DND-41 (cell line): ENCODE results near the gene SNAI3.

Experiments used
- ATAC-seq: fragments of 200-7000 bp; cut with Tn5 transposase; 3 replicates; pipeline ENCODE4 v1.9.1; 2021; ENCODE audit warnings: low read depth; ENCODE audit not compliant: insufficient read depth
- DNase-seq: peaks from one replicate; pipeline ENCODE4 v3.0.0-alpha.2; 2020
- H2AFZ ChIP-seq: 2 replicates; pipeline ENCODE4 v1.6.0; 2012; ENCODE audit warnings: low read depth, low read length
- H3K27ac ChIP-seq: 2 replicates; pipeline ENCODE4 v1.5.1; 2012; ENCODE audit warnings: low read length, inconsistent platforms
- H3K27me3 ChIP-seq: fragments of 200-600 bp; sonication (generic); 2 replicates; pipeline ENCODE4 v1.6.0; 2012; ENCODE audit warnings: low read length, mild to moderate bottlenecking, inconsistent platforms; ENCODE audit not compliant: insufficient read depth, poor library complexity
- H3K36me3 ChIP-seq: 2 replicates; pipeline ENCODE4 v1.5.1; 2012; ENCODE audit warnings: low read length, inconsistent platforms; ENCODE audit not compliant: insufficient read depth
- H3K4me1 ChIP-seq: 2 replicates; pipeline ENCODE4 v1.5.1; 2012; ENCODE audit warnings: mild to moderate bottlenecking, low read length; ENCODE audit not compliant: insufficient read depth
- H3K4me2 ChIP-seq: 2 replicates; pipeline ENCODE4 v1.6.0; 2012; ENCODE audit warnings: mild to moderate bottlenecking, moderate library complexity, low read length, inconsistent platforms; ENCODE audit not compliant: insufficient read depth
- H3K4me3 ChIP-seq, 2 experiments: fragments of 200-600 bp in 1 of 2; shearing (Covaris generic) in 1 of 2; 2 replicates each; pipeline ENCODE4 v1.5.1; 2012 to 2016; ENCODE audit warnings: inconsistent platforms in 2 of 2, low read length in 2 of 2, mild to moderate bottlenecking in 2 of 2, low read depth in 1 of 2, moderate library complexity in 1 of 2
- H3K79me2 ChIP-seq: 2 replicates; pipeline ENCODE4 v1.6.0; 2012; ENCODE audit warnings: low read length, inconsistent platforms; ENCODE audit not compliant: insufficient read depth
- H3K9ac ChIP-seq: 2 replicates; pipeline ENCODE4 v1.6.0; 2012; ENCODE audit warnings: low read depth, mild to moderate bottlenecking, inconsistent platforms, low read length, moderate library complexity
- H3K9me3 ChIP-seq: 2 replicates; pipeline ENCODE4 v1.5.1; 2012; ENCODE audit warnings: low read length, moderate library complexity, mild to moderate bottlenecking, inconsistent platforms; ENCODE audit not compliant: insufficient read depth, severe bottlenecking
- H4K20me1 ChIP-seq: 2 replicates; pipeline ENCODE4 v1.6.0; 2012; ENCODE audit warnings: low read length; ENCODE audit not compliant: insufficient read depth
- CTCF ChIP-seq: IDR thresholded peaks from 2 replicates; pipeline ENCODE4 v1.5.1; 2012; ENCODE audit warnings: borderline replicate concordance, low read length, moderate library complexity, mild to moderate bottlenecking; ENCODE audit not compliant: poor library complexity, severe bottlenecking; ENCODE audit errors: extremely low read depth
- EZH2 ChIP-seq: IDR thresholded peaks from 3 replicates; pipeline ENCODE4 v1.6.1; 2012; ENCODE audit warnings: borderline replicate concordance, low read depth, mild to moderate bottlenecking, moderate library complexity, low read length, inconsistent platforms; ENCODE audit not compliant: severe bottlenecking

The SNAI3 gene

GRCh38 chr16:88688013-88688778, 1.9 kb upstream of the SNAI3 start:
- Histone ChIP-seq H3K4me2 (no peak overlapping the region), H4K20me1 (peaks cover 20% of the 10 kb centered on the region), H3K4me1 (peaks cover 18% of the 10 kb centered on the region), H3K79me2 (no peaks in the 10 kb centered on the region), H3K27ac (no peak overlapping the region), H3K27me3 (peaks cover 20% of the 10 kb centered on the region), H3K9ac (no peak overlapping the region), H2AFZ (no peak overlapping the region), H3K36me3 (no peaks in the 10 kb centered on the region), H3K9me3 (no peaks in the 10 kb centered on the region), H3K4me3 (no peak overlapping the region)
- no peak for TF ChIP-seq EZH2
- no peak for TF ChIP-seq CTCF
- ATAC-seq = no peak
- DNase-seq = no peak

- peaks cover 20% of the 10 kb centered on the region for H4K20me1 ChIP-seq
- H3K9ac ChIP-seq = no peak overlapping the region
- H3K4me3 ChIP-seq = no peak overlapping the region
- H3K27me3 ChIP-seq = peaks cover 20% of the 10 kb centered on the region
- H3K4me2 ChIP-seq = no peak overlapping the region
- no peaks in the 10 kb centered on the region for H3K9me3 ChIP-seq
- no peak for DNase-seq
- no peak overlapping the region for H2AFZ ChIP-seq
- no peaks in the 10 kb centered on the region for H3K79me2 ChIP-seq
- TF ChIP-seq CTCF (no peak), EZH2 (no peak)
- no peak for ATAC-seq
- H3K4me1 ChIP-seq = peaks cover 18% of the 10 kb centered on the region
- no peaks in the 10 kb centered on the region for H3K36me3 ChIP-seq
- no peak overlapping the region for H3K27ac ChIP-seq
These were observed 1.3 kb upstream of the SNAI3 start for GRCh38 chr16:88687676-88688012.

DNA sequence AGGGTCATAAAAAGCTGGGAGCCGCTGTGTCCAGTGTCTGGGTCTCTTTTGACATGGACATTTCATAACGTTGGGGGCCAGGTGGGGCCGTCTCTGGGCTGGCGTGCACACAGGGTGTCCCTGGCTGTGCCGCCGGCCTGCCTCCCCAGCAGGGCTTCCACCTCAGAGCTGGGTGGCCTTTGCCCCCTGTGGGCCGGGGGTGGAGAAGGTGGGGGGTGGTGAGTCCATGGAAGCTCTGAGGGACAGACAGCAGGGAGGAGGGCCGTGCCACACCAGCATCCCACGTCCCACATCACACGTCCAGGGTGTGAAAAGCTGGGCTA, 908 bp upstream of the SNAI3 start:
- H3K9me3 ChIP-seq = no peaks in the 10 kb centered on the region
- H4K20me1 ChIP-seq = peaks cover 21% of the 10 kb centered on the region
- ATAC-seq (no peak), DNase-seq (no peak)
- 0 out of 2 replicates have a peak overlapping the region, but pooled peaks have one; percentile 68 for H3K4me2 ChIP-seq
- no peak overlapping the region for H3K9ac ChIP-seq
- no peak overlapping the region for H3K27ac ChIP-seq
- H2AFZ ChIP-seq = no peak overlapping the region
- TF ChIP-seq EZH2 (no peak), CTCF (no peak)
- peaks cover 18% of the 10 kb centered on the region for H3K4me1 ChIP-seq
- no peaks in the 10 kb centered on the region for H3K36me3 ChIP-seq
- H3K79me2 ChIP-seq = no peaks in the 10 kb centered on the region
- H3K4me3 ChIP-seq = no peak overlapping the region
- peaks cover 20% of the 10 kb centered on the region for H3K27me3 ChIP-seq
